ENCODE data around the gene CDK14.

The CDK14 gene

GRCh38 chr7:91069146-91069545, 473.0 kb downstream of the CDK14 start:
- H3K36me3 ChIP-seq (replicated peaks; ENCODE audit: insufficient read depth, low read length): no peaks in the 10 kb centered on the region; the same call in 1 of the 2 replicates
- H3K9ac ChIP-seq (ENCODE audit: low read length): no peak overlapping the region
- H3K79me2 ChIP-seq (ENCODE audit: low read length): peaks cover 2% of the 10 kb centered on the region; the same call in 1 of the 2 replicates
- H3K9me3 ChIP-seq (replicated peaks; ENCODE audit: insufficient read depth, low read length): no peaks in the 10 kb centered on the region
- H4K20me1 ChIP-seq (ENCODE audit: insufficient read depth, low read length): no peaks in the 10 kb centered on the region
- no peak overlapping the region for H3K27ac ChIP-seq (ENCODE audit: low read length)
- no peak overlapping the region for H3K4me3 ChIP-seq (ENCODE audit: low read length)
- no peaks in the 10 kb centered on the region for H3K9me2 ChIP-seq (replicated peaks; ENCODE audit: insufficient read depth, low read length)
- H2AFZ ChIP-seq (ENCODE audit: low read length): no peak overlapping the region
- TF ChIP-seq EZH2phosphoT487 (IDR thresholded peaks at IDR 0.05; ENCODE audit: low read length) (no peak), CTCF (IDR thresholded peaks at IDR 0.05; ENCODE audit: low read length) (no peak), EZH2 (optimal IDR thresholded peaks at IDR 0.05; ENCODE audit: low read depth, low read length) (no peak)
- no peaks in the 10 kb centered on the region; the same call in 1 of the 2 replicates for H3F3A ChIP-seq (ENCODE audit: insufficient read depth, low read length)
- H3K27me3 ChIP-seq (replicated peaks; ENCODE audit: insufficient read depth, low read length): no peaks in the 10 kb centered on the region
- H3K4me2 ChIP-seq (ENCODE audit: low read depth, low read length): no peak overlapping the region
- no peak for DNase-seq
- no peaks in the 10 kb centered on the region for H3K4me1 ChIP-seq (ENCODE audit: low read length)

- Histone ChIP-seq H3K4me1 (ENCODE audit: low read length) (no peaks in the 10 kb centered on the region), H3K36me3 (replicated peaks; ENCODE audit: insufficient read depth, low read length) (0 out of 2 replicates have a peak, but pooled peaks cover 3% of the 10 kb centered on the region), H3K27ac (ENCODE audit: low read length) (no peak overlapping the region)
These were observed 483.4 kb downstream of the CDK14 start for GRCh38 chr7:91079487-91079886.

GRCh38 chr7:91080351-91080750, 484.2 kb downstream of the CDK14 start:
- no peaks in the 10 kb centered on the region for H3K79me2 ChIP-seq (ENCODE audit: low read length)
- no peak for TF ChIP-seq EZH2 (optimal IDR thresholded peaks at IDR 0.05; ENCODE audit: low read depth, low read length)
- no peak for TF ChIP-seq CTCF (IDR thresholded peaks at IDR 0.05; ENCODE audit: low read length)
- no peak for TF ChIP-seq EZH2phosphoT487 (IDR thresholded peaks at IDR 0.05; ENCODE audit: low read length)
- no peaks in the 10 kb centered on the region; the same call in 1 of the 2 replicates for H3F3A ChIP-seq (ENCODE audit: insufficient read depth, low read length)
- no peaks in the 10 kb centered on the region for H3K9me3 ChIP-seq (replicated peaks; ENCODE audit: insufficient read depth, low read length)
- no peaks in the 10 kb centered on the region for H3K9me2 ChIP-seq (replicated peaks; ENCODE audit: insufficient read depth, low read length)
- no peak overlapping the region for H3K9ac ChIP-seq (ENCODE audit: low read length)
- no peak for DNase-seq
- H3K4me2 ChIP-seq (ENCODE audit: low read depth, low read length): no peak overlapping the region
- no peaks in the 10 kb centered on the region for H3K27me3 ChIP-seq (replicated peaks; ENCODE audit: insufficient read depth, low read length)
- H3K4me3 ChIP-seq (ENCODE audit: low read length): no peak overlapping the region
- H4K20me1 ChIP-seq (ENCODE audit: insufficient read depth, low read length): no peaks in the 10 kb centered on the region
- no peak overlapping the region for H2AFZ ChIP-seq (ENCODE audit: low read length)
- H3K27ac ChIP-seq (ENCODE audit: low read length): no peak overlapping the region
- H3K36me3 ChIP-seq (replicated peaks; ENCODE audit: insufficient read depth, low read length): 0 out of 2 replicates have a peak, but pooled peaks cover 3% of the 10 kb centered on the region
- H3K4me1 ChIP-seq (ENCODE audit: low read length): no peaks in the 10 kb centered on the region

More at GRCh38 chr7:91079487-91079886, 483.4 kb downstream of the CDK14 start:
- no peaks in the 10 kb centered on the region; the same call in 1 of the 2 replicates for H3F3A ChIP-seq (ENCODE audit: insufficient read depth, low read length)
- no peaks in the 10 kb centered on the region for H3K27me3 ChIP-seq (replicated peaks; ENCODE audit: insufficient read depth, low read length)
- H2AFZ ChIP-seq (ENCODE audit: low read length): no peak overlapping the region
- no peak overlapping the region for H3K4me3 ChIP-seq (ENCODE audit: low read length)
- no peaks in the 10 kb centered on the region for H4K20me1 ChIP-seq (ENCODE audit: insufficient read depth, low read length)
- no peaks in the 10 kb centered on the region for H3K79me2 ChIP-seq (ENCODE audit: low read length)
- no peaks in the 10 kb centered on the region for H3K9me2 ChIP-seq (replicated peaks; ENCODE audit: insufficient read depth, low read length)
- no peak for TF ChIP-seq CTCF (IDR thresholded peaks at IDR 0.05; ENCODE audit: low read length)
- TF ChIP-seq EZH2 (optimal IDR thresholded peaks at IDR 0.05; ENCODE audit: low read depth, low read length): no peak
- no peak for TF ChIP-seq EZH2phosphoT487 (IDR thresholded peaks at IDR 0.05; ENCODE audit: low read length)
- no peak overlapping the region for H3K4me2 ChIP-seq (ENCODE audit: low read depth, low read length)
- no peak overlapping the region for H3K9ac ChIP-seq (ENCODE audit: low read length)
- H3K9me3 ChIP-seq (replicated peaks; ENCODE audit: insufficient read depth, low read length): no peaks in the 10 kb centered on the region
- no peak for DNase-seq
